HEK293 (cell line): ENCODE results near the gene FILIP1.

ENCODE experiments used
- REST ChIP-seq: fragments of 450-650 bp; formaldehyde crosslinking; IDR thresholded peaks from 2 replicates; pipeline ENCODE4 v1.5.1; 2016; ENCODE audit warnings: missing biosample characterization, missing genetic modification characterization
- ZBTB11 ChIP-seq: fragments of 450-650 bp; formaldehyde crosslinking; conservative IDR thresholded peaks from 2 replicates; pipeline ENCODE4 v1.5.1; 2016; ENCODE audit warnings: low read depth, missing biosample characterization, missing genetic modification characterization
- ZNF140 ChIP-seq: fragments of 450-650 bp; formaldehyde crosslinking; IDR thresholded peaks from 2 replicates; pipeline ENCODE4 v1.5.1; 2016; ENCODE audit warnings: missing biosample characterization, missing genetic modification characterization
- ZNF302 ChIP-seq: fragments of 450-650 bp; formaldehyde crosslinking; IDR thresholded peaks from 2 replicates; pipeline ENCODE4 v1.5.1; 2016; ENCODE audit warnings: missing biosample characterization, missing genetic modification characterization, low read depth
- TF ChIP-seq, protein P1 (sequence below): fragments of 450-650 bp; formaldehyde crosslinking; IDR thresholded peaks from 2 replicates; pipeline ENCODE4 v1.5.1; 2016; ENCODE audit warnings: missing biosample characterization, missing genetic modification characterization
- TF ChIP-seq, protein P2 (sequence below): fragments of 450-650 bp; IDR thresholded peaks from 2 replicates; pipeline ENCODE4 v1.5.1; 2018; ENCODE audit warnings: missing biosample characterization, mild to moderate bottlenecking, missing genetic modification characterization

GRCh38 chr6:75421316-75422023 lies 72.1 kb downstream of the FILIP1 start:
- TF ChIP-seq, protein P1, sequence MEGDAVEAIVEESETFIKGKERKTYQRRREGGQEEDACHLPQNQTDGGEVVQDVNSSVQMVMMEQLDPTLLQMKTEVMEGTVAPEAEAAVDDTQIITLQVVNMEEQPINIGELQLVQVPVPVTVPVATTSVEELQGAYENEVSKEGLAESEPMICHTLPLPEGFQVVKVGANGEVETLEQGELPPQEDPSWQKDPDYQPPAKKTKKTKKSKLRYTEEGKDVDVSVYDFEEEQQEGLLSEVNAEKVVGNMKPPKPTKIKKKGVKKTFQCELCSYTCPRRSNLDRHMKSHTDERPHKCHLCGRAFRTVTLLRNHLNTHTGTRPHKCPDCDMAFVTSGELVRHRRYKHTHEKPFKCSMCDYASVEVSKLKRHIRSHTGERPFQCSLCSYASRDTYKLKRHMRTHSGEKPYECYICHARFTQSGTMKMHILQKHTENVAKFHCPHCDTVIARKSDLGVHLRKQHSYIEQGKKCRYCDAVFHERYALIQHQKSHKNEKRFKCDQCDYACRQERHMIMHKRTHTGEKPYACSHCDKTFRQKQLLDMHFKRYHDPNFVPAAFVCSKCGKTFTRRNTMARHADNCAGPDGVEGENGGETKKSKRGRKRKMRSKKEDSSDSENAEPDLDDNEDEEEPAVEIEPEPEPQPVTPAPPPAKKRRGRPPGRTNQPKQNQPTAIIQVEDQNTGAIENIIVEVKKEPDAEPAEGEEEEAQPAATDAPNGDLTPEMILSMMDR, result no peak
- TF ChIP-seq, protein P2, sequence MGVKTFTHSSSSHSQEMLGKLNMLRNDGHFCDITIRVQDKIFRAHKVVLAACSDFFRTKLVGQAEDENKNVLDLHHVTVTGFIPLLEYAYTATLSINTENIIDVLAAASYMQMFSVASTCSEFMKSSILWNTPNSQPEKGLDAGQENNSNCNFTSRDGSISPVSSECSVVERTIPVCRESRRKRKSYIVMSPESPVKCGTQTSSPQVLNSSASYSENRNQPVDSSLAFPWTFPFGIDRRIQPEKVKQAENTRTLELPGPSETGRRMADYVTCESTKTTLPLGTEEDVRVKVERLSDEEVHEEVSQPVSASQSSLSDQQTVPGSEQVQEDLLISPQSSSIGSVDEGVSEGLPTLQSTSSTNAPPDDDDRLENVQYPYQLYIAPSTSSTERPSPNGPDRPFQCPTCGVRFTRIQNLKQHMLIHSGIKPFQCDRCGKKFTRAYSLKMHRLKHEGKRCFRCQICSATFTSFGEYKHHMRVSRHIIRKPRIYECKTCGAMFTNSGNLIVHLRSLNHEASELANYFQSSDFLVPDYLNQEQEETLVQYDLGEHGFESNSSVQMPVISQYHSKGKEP, result no peak
- no peak for TF ChIP-seq ZBTB11 (tag by site-specific recombination)
- TF ChIP-seq ZNF140 (tag by site-specific recombination), result no peak
- TF ChIP-seq ZNF302, result no peak
- no peak for TF ChIP-seq REST (tag by site-specific recombination)
